Measurements from ENCODE around the gene LHFPL5. TPM values are rescaled to one million over a fixed set of nuclear protein-coding genes. Genes with fewer than 3 reads are reported as not detected.

The LHFPL5 gene
- total RNA-seq, 1 experiment from 2014 or later, result 0.71 TPM

DNA sequence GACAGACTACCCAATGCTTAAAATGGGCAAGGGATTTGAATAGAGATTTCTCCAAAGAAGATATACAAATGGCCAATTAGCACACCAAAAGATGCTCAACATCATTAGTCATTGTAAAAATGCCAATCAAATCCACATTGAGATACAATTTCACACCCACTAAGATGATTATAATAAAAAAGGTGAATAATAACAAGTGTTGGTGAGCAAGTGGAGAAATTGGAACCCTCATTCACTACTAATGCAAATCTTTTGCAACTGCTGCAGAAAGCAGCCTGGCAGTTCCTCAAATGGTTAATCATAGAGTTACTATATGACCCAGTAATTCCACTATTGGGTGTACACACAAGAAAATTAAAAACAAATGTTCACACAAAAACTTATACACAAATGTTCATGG is 12.4 kb downstream of the LHFPL5 start:
- intact Hi-C loops (cut with micrococcal nuclease), result no loop called here

More for the DNA sequence above, 12.4 kb downstream of the LHFPL5 start:
- no peak overlapping the region for H3K9ac ChIP-seq (ENCODE audit: low read length)
- POLR2A ChIA-PET, result no interaction called here
- no peaks in the 10 kb centered on the region for H3K36me3 ChIP-seq (ENCODE audit: control insufficient read depth in 1 of 2, insufficient read depth in 2 of 2, low read length in 2 of 2)
- H3K9me2 ChIP-seq (ENCODE audit: insufficient read depth), result no peaks in the 10 kb centered on the region
- RAD21 ChIA-PET (ENCODE audit: low non-redundant PET in 1 of 2, low total read pairs in 2 of 2, uncharacterized antibody in 2 of 2, unreplicated experiment in 2 of 2), result no interaction called here
- CTCF ChIA-PET, result no interaction called here
- H3K4me1 ChIP-seq (ENCODE audit: control insufficient read depth in 1 of 2, insufficient read depth in 2 of 2, low read length in 2 of 2), result no peaks in the 10 kb centered on the region
- H4K20me1 ChIP-seq (ENCODE audit: insufficient read depth), result no peaks in the 10 kb centered on the region
- no peak for TF ChIP-seq ZNF274 (IDR thresholded peaks at IDR 0.05; ENCODE audit: low read depth, low read length)
- TF ChIP-seq, protein P1, sequence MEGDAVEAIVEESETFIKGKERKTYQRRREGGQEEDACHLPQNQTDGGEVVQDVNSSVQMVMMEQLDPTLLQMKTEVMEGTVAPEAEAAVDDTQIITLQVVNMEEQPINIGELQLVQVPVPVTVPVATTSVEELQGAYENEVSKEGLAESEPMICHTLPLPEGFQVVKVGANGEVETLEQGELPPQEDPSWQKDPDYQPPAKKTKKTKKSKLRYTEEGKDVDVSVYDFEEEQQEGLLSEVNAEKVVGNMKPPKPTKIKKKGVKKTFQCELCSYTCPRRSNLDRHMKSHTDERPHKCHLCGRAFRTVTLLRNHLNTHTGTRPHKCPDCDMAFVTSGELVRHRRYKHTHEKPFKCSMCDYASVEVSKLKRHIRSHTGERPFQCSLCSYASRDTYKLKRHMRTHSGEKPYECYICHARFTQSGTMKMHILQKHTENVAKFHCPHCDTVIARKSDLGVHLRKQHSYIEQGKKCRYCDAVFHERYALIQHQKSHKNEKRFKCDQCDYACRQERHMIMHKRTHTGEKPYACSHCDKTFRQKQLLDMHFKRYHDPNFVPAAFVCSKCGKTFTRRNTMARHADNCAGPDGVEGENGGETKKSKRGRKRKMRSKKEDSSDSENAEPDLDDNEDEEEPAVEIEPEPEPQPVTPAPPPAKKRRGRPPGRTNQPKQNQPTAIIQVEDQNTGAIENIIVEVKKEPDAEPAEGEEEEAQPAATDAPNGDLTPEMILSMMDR (IDR thresholded peaks at IDR 0.05 in 2 of 3, conservative IDR thresholded peaks at IDR 0.05 in 1 of 3; ENCODE audit: borderline replicate concordance in 1 of 3, insufficient read depth in 1 of 3, low read depth in 2 of 3, low read length in 2 of 3), result no peak
- TF ChIP-seq ELF1 (IDR thresholded peaks at IDR 0.05; ENCODE audit: borderline replicate concordance, low read depth), result no peak
- TF ChIP-seq, protein P2, sequence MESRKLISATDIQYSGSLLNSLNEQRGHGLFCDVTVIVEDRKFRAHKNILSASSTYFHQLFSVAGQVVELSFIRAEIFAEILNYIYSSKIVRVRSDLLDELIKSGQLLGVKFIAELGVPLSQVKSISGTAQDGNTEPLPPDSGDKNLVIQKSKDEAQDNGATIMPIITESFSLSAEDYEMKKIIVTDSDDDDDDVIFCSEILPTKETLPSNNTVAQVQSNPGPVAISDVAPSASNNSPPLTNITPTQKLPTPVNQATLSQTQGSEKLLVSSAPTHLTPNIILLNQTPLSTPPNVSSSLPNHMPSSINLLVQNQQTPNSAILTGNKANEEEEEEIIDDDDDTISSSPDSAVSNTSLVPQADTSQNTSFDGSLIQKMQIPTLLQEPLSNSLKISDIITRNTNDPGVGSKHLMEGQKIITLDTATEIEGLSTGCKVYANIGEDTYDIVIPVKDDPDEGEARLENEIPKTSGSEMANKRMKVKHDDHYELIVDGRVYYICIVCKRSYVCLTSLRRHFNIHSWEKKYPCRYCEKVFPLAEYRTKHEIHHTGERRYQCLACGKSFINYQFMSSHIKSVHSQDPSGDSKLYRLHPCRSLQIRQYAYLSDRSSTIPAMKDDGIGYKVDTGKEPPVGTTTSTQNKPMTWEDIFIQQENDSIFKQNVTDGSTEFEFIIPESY (IDR thresholded peaks at IDR 0.05; ENCODE audit: extremely low read depth, insufficient replicate concordance, low read length), result no peak
- TF ChIP-seq ZFX (IDR thresholded peaks at IDR 0.05), result no peak
- TF ChIP-seq POLR2A (IDR thresholded peaks at IDR 0.05; ENCODE audit: borderline replicate concordance, extremely low read depth, insufficient read depth, insufficient read length), result no peak
- no peak for TF ChIP-seq JUND (IDR thresholded peaks at IDR 0.05)
- TF ChIP-seq FOSL1 (IDR thresholded peaks at IDR 0.05; ENCODE audit: low read depth), result no peak
- TF ChIP-seq RAD21 (IDR thresholded peaks at IDR 0.05; ENCODE audit: low read depth), result no peak
- TF ChIP-seq EZH2phosphoT487 (IDR thresholded peaks at IDR 0.05; ENCODE audit: borderline replicate concordance), result no peak
- no peak for TF ChIP-seq SIN3A (IDR thresholded peaks at IDR 0.05; ENCODE audit: low read depth)
- no peaks in the 10 kb centered on the region for H3K79me2 ChIP-seq (ENCODE audit: insufficient read depth, low read length)
- no TSS peak for BruUV-seq (replicated peaks)
- no peak overlapping the region for H2AFZ ChIP-seq (ENCODE audit: low read depth, low read length, poor library complexity, severe bottlenecking)
- H3K27ac ChIP-seq (ENCODE audit: low read depth, low read length), result no peak overlapping the region
- no peak overlapping the region for H3K4me2 ChIP-seq (ENCODE audit: low read length)
- H3K9me3 ChIP-seq (ENCODE audit: control insufficient read depth in 1 of 2, insufficient read depth in 1 of 2, low read depth in 1 of 2, low read length in 2 of 2), result no peaks in the 10 kb centered on the region
- ATAC-seq (no peak), DNase-seq (ENCODE audit: low read depth, low spot score) (no peak)
- H3K27me3 ChIP-seq (ENCODE audit: insufficient read depth, low read length), result no peaks in the 10 kb centered on the region
- H3K4me3 ChIP-seq (replicated peaks in 1 of 2; ENCODE audit: low read depth in 1 of 2, low read length in 2 of 2), result no peak overlapping the region
